ENCODE measurements around the gene PLPP1. TPM values are rescaled to one million over a fixed set of nuclear protein-coding genes. Genes with fewer than 3 reads are reported as not detected.

PLPP1 gene
- total and polyA plus RNA-seq, 2 experiments from 2014 or later, result 39.1 to 97.1 TPM

GRCh38 chr5:55568654-55569512 is 34.1 kb upstream of the PLPP1 start:
- H3K27ac Mint-ChIP-seq, result no peak overlapping the region
- Histone ChIP-seq H3K36me3 (ENCODE audit: insufficient read depth) (no peaks in the 10 kb centered on the region), H3K27ac (ENCODE audit: low read depth) (peak overlapping the region; percentile 99; the same call in 1 of the 2 replicates), H3K27me3 (ENCODE audit: insufficient read depth) (no peaks in the 10 kb centered on the region), H3K4me3 (no peak overlapping the region), H2AFZ (peak overlapping the region; percentile 61; the same call in 1 of the 2 replicates), H3K4me2 (0 out of 2 replicates have a peak overlapping the region, but pooled peaks have one; percentile 7), H3K79me2 (replicated peaks; ENCODE audit: insufficient read depth) (no peaks in the 10 kb centered on the region), H3K9me2 (ENCODE audit: insufficient read depth) (no peaks in the 10 kb centered on the region), H3F3A (replicated peaks; ENCODE audit: low read depth) (0 out of 2 replicates have a peak, but pooled peaks cover 7% of the 10 kb centered on the region), H4K20me1 (replicated peaks; ENCODE audit: insufficient read depth) (no peaks in the 10 kb centered on the region), H3K4me1 (ENCODE audit: insufficient read depth) (peaks cover 33% of the 10 kb centered on the region)
- peaks cover 29% of the 10 kb centered on the region for H3K4me1 Mint-ChIP-seq
- DNase-seq (ENCODE audit: low spot score) (peak; percentile 28), ATAC-seq (peak; percentile 33)
- peaks cover 8% of the 10 kb centered on the region for H3K27me3 Mint-ChIP-seq (ENCODE audit: insufficient read depth, low read depth, poor library complexity)
- no peaks in the 10 kb centered on the region; the same call in 2 of the 3 replicates for H3K9me3 Mint-ChIP-seq
- no peaks in the 10 kb centered on the region for H3K36me3 Mint-ChIP-seq (ENCODE audit: low read depth)
- no peak for TF ChIP-seq STAT1 (IDR thresholded peaks at IDR 0.05; ENCODE audit: unreplicated experiment)
- no peak for TF ChIP-seq ZNF462 (CRISPR knock-in tag; IDR thresholded peaks at IDR 0.05)
- no peak for TF ChIP-seq POLR2AphosphoS5 (IDR thresholded peaks at IDR 0.05; ENCODE audit: low read depth)
- TF ChIP-seq EZH2 (IDR thresholded peaks at IDR 0.05; ENCODE audit: low read depth, unreplicated experiment), result no peak
- no peak for TF ChIP-seq CREB1 (CRISPR knock-in tag; IDR thresholded peaks at IDR 0.05; ENCODE audit: low read depth)
- no peak for TF ChIP-seq ZNF114 (CRISPR knock-in tag; IDR thresholded peaks at IDR 0.05)
- no peak for TF ChIP-seq EZH2phosphoT487 (IDR thresholded peaks at IDR 0.05; ENCODE audit: unreplicated experiment)
- no peak for TF ChIP-seq NANOG (IDR thresholded peaks at IDR 0.05; ENCODE audit: borderline replicate concordance)
- TF ChIP-seq REST (IDR thresholded peaks at IDR 0.05; ENCODE audit: unreplicated experiment), result no peak
- TF ChIP-seq ZNF331 (CRISPR knock-in tag; IDR thresholded peaks at IDR 0.05; ENCODE audit: low read depth), result no peak
- no peak for TF ChIP-seq JUNB (IDR thresholded peaks at IDR 0.05; ENCODE audit: unreplicated experiment)
- TF ChIP-seq, protein P1, sequence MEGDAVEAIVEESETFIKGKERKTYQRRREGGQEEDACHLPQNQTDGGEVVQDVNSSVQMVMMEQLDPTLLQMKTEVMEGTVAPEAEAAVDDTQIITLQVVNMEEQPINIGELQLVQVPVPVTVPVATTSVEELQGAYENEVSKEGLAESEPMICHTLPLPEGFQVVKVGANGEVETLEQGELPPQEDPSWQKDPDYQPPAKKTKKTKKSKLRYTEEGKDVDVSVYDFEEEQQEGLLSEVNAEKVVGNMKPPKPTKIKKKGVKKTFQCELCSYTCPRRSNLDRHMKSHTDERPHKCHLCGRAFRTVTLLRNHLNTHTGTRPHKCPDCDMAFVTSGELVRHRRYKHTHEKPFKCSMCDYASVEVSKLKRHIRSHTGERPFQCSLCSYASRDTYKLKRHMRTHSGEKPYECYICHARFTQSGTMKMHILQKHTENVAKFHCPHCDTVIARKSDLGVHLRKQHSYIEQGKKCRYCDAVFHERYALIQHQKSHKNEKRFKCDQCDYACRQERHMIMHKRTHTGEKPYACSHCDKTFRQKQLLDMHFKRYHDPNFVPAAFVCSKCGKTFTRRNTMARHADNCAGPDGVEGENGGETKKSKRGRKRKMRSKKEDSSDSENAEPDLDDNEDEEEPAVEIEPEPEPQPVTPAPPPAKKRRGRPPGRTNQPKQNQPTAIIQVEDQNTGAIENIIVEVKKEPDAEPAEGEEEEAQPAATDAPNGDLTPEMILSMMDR (conservative IDR thresholded peaks at IDR 0.05; ENCODE audit: low read depth in 2 of 2), result no peak
- no peak for TF ChIP-seq ETS1 (IDR thresholded peaks at IDR 0.05)
- H3K4me3 Mint-ChIP-seq, result no peak overlapping the region
